NB4 (cell line): ENCODE measurements around the gene GPR12.

ENCODE experiments used
- POLR2A ChIP-seq: IDR thresholded peaks from 2 replicates; pipeline ENCODE4 v1.6.1; 2011; ENCODE audit warnings: mild to moderate bottlenecking; ENCODE audit not compliant: insufficient read length; ENCODE audit errors: extremely low read depth
- TF ChIP-seq, protein P1 (sequence below): IDR thresholded peaks from 2 replicates; pipeline ENCODE4 v1.6.1; 2011; ENCODE audit warnings: low read depth, low read length
- TF ChIP-seq, protein P2 (sequence below): IDR thresholded peaks from one replicate; pipeline ENCODE4 v1.5.1; 2012; ENCODE audit warnings: low read depth, low read length

DNA sequence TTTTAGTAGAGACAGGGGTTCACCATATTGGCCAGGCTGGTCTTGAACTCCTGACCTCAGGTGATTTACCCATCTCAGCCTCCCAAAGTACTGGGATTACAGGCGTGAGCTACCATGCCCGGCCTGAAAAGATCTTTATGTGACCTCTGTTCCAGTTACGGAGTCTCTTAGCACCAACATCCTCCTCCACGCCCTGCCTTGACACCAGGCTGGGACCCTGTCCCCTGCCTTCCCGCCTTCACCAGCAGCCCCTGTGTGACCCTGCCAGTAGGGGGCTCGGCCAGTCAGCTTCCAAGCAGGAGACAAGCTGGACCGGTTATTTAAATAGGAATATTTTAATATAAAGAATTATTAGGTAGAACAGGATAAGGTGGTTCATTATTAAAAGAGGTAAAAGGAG is 54.2 kb downstream of the GPR12 start:
- TF ChIP-seq, protein P1, sequence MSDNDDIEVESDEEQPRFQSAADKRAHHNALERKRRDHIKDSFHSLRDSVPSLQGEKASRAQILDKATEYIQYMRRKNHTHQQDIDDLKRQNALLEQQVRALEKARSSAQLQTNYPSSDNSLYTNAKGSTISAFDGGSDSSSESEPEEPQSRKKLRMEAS = no peak
- TF ChIP-seq, protein P2, sequence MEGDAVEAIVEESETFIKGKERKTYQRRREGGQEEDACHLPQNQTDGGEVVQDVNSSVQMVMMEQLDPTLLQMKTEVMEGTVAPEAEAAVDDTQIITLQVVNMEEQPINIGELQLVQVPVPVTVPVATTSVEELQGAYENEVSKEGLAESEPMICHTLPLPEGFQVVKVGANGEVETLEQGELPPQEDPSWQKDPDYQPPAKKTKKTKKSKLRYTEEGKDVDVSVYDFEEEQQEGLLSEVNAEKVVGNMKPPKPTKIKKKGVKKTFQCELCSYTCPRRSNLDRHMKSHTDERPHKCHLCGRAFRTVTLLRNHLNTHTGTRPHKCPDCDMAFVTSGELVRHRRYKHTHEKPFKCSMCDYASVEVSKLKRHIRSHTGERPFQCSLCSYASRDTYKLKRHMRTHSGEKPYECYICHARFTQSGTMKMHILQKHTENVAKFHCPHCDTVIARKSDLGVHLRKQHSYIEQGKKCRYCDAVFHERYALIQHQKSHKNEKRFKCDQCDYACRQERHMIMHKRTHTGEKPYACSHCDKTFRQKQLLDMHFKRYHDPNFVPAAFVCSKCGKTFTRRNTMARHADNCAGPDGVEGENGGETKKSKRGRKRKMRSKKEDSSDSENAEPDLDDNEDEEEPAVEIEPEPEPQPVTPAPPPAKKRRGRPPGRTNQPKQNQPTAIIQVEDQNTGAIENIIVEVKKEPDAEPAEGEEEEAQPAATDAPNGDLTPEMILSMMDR = peak; percentile 25
- no peak for TF ChIP-seq POLR2A
